ENCODE measurements around the gene TBL1Y.

GRCh38 chrY:6972271-6972887, 61.9 kb downstream of the TBL1Y start:
- TF ChIP-seq CTCF (IDR thresholded peaks at IDR 0.05 in 2 of 3, conservative IDR thresholded peaks at IDR 0.05 in 1 of 3; ENCODE audit: borderline replicate concordance in 1 of 3, insufficient read depth in 1 of 3, low read depth in 2 of 3, low read length in 2 of 3) (no peak), POLR2AphosphoS5 (IDR thresholded peaks at IDR 0.05; ENCODE audit: low read depth, low read length) (no peak), ZFX (IDR thresholded peaks at IDR 0.05) (no peak), FOSL1 (IDR thresholded peaks at IDR 0.05; ENCODE audit: low read depth) (no peak), POLR2A (IDR thresholded peaks at IDR 0.05; ENCODE audit: borderline replicate concordance, extremely low read depth, insufficient read depth, insufficient read length) (no peak), TCF7L2 (IDR thresholded peaks at IDR 0.05; ENCODE audit: borderline replicate concordance, extremely low read depth, insufficient read depth, insufficient read length) (no peak), ZBTB33 (IDR thresholded peaks at IDR 0.05; ENCODE audit: extremely low read depth, insufficient replicate concordance, low read length) (no peak), RAD21 (IDR thresholded peaks at IDR 0.05; ENCODE audit: low read depth) (no peak)
- TF ChIP-seq, protein P1, sequence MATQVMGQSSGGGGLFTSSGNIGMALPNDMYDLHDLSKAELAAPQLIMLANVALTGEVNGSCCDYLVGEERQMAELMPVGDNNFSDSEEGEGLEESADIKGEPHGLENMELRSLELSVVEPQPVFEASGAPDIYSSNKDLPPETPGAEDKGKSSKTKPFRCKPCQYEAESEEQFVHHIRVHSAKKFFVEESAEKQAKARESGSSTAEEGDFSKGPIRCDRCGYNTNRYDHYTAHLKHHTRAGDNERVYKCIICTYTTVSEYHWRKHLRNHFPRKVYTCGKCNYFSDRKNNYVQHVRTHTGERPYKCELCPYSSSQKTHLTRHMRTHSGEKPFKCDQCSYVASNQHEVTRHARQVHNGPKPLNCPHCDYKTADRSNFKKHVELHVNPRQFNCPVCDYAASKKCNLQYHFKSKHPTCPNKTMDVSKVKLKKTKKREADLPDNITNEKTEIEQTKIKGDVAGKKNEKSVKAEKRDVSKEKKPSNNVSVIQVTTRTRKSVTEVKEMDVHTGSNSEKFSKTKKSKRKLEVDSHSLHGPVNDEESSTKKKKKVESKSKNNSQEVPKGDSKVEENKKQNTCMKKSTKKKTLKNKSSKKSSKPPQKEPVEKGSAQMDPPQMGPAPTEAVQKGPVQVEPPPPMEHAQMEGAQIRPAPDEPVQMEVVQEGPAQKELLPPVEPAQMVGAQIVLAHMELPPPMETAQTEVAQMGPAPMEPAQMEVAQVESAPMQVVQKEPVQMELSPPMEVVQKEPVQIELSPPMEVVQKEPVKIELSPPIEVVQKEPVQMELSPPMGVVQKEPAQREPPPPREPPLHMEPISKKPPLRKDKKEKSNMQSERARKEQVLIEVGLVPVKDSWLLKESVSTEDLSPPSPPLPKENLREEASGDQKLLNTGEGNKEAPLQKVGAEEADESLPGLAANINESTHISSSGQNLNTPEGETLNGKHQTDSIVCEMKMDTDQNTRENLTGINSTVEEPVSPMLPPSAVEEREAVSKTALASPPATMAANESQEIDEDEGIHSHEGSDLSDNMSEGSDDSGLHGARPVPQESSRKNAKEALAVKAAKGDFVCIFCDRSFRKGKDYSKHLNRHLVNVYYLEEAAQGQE (IDR thresholded peaks at IDR 0.05; ENCODE audit: low read depth): no peak
